ENCODE results near the gene DOK5.

- TF ChIP-seq GATA2 (IDR thresholded peaks at IDR 0.05; ENCODE audit: low read depth, low read length), result no peak
- no peak for TF ChIP-seq GATA3 (IDR thresholded peaks at IDR 0.05; ENCODE audit: low read depth, low read length)
Measured at GRCh38 chr20:54499111-54499510, 23.7 kb downstream of the DOK5 start.

Measured in SH-SY5Y (cell line).